Gastrocnemius medialis (tissue), 4 donors: ENCODE data around the gene LRRC27. TPM values are rescaled to one million over a fixed set of nuclear protein-coding genes. Genes with fewer than 3 reads are reported as not detected.

Source experiments
- ATAC-seq, 2 donors: fragments of 150-250 bp; one replicate each; pipeline ENCODE4 v1.9.1; 2016
- DNase-seq, 2 donors: peaks; one replicate each; pipeline ENCODE4 v3.0.0-alpha.2; 2019
- H3K27ac ChIP-seq, 4 donors: fragments of 200-600 bp; sonication (generic); 1 replicate in 1 of 4; 2 replicates in 3 of 4; pipeline ENCODE4 v1.5.1; 2016 to 2018; ENCODE audit warnings: mild to moderate bottlenecking in 2 of 4, moderate library complexity in 1 of 4
- H3K27me3 ChIP-seq, 3 donors: fragments of 200-600 bp; sonication (generic) in 2 of 3; 1 replicate in 1 of 3; 2 replicates in 2 of 3; pipeline versions ENCODE4 v1.5.1 to v1.6.0; 2016 to 2019; ENCODE audit warnings: mild to moderate bottlenecking in 1 of 3, moderate library complexity in 1 of 3
- H3K36me3 ChIP-seq, 2 donors: fragments of 200-600 bp; sonication (generic) in 1 of 2; one replicate each; pipeline ENCODE4 v1.5.1; 2017 to 2018
- H3K4me1 ChIP-seq, 2 donors: fragments of 200-600 bp; sonication (generic) in 1 of 2; one replicate each; pipeline ENCODE4 v1.5.1; 2016 to 2017; ENCODE audit warnings: mild to moderate bottlenecking in 2 of 2
- H3K4me3 ChIP-seq, 4 donors: fragments of 200-600 bp; sonication (generic) in 3 of 4; 1 replicate in 1 of 4; 2 replicates in 3 of 4; pipeline ENCODE4 v1.5.1; 2016 to 2019; ENCODE audit warnings: mild to moderate bottlenecking in 2 of 4
- H3K9me3 ChIP-seq, 3 donors: fragments of 200-600 bp; sonication (generic) in 2 of 3; 1 replicate in 1 of 3; 2 replicates in 2 of 3; pipeline ENCODE4 v1.5.1; 2016 to 2019
- POLR2A ChIP-seq, 2 donors: fragments of 450-650 bp; IDR thresholded peaks; one replicate each; pipeline ENCODE4 v1.6.1; 2017; ENCODE audit warnings: antibody characterized with exemption in 2 of 2, mild to moderate bottlenecking in 2 of 2, moderate library complexity in 2 of 2
- in situ Hi-C, 4 donors: fragments of 200-750 bp; cut with MboI; loops; one replicate each; pipeline versions ENCODE4 v1.15.0 to v1.8.0; 2017; ENCODE audit warnings: low sequenced_read_pairs in 4 of 4
- intact Hi-C: fragments of 100-400 bp; cut with DNase I; formaldehyde crosslinking; loops from one replicate; pipeline ENCODE4 v1.15.1; 2023; ENCODE audit warnings: low total_unique reads
- total RNA-seq, 4 donors: library from RNA; depleted of rRNA; stranded (reverse); fragments of >200 nt; gene quantifications; one replicate each; pipeline versions ENCODE4 v1.1.0 to v1.2.3, GENCODE V29; 2016
- TF ChIP-seq, protein P1 (sequence below), 5 experiments: fragments of 450-650 bp in 3 of 5; fragments of 200-600 bp in 2 of 5; sonication (generic) in 2 of 5; IDR thresholded peaks in 4 of 5; conservative IDR thresholded peaks in 1 of 5; 1 replicate in 4 of 5; 2 replicates in 1 of 5; pipeline ENCODE4 v1.5.1; 2016 to 2019; ENCODE audit warnings: antibody characterized with exemption in 5 of 5, mild to moderate bottlenecking in 3 of 5, moderate library complexity in 3 of 5

LRRC27 gene
- total RNA-seq, 4 donors from 2014 or later, result 1.0 to 7.0 (median 4.1) TPM

DNA sequence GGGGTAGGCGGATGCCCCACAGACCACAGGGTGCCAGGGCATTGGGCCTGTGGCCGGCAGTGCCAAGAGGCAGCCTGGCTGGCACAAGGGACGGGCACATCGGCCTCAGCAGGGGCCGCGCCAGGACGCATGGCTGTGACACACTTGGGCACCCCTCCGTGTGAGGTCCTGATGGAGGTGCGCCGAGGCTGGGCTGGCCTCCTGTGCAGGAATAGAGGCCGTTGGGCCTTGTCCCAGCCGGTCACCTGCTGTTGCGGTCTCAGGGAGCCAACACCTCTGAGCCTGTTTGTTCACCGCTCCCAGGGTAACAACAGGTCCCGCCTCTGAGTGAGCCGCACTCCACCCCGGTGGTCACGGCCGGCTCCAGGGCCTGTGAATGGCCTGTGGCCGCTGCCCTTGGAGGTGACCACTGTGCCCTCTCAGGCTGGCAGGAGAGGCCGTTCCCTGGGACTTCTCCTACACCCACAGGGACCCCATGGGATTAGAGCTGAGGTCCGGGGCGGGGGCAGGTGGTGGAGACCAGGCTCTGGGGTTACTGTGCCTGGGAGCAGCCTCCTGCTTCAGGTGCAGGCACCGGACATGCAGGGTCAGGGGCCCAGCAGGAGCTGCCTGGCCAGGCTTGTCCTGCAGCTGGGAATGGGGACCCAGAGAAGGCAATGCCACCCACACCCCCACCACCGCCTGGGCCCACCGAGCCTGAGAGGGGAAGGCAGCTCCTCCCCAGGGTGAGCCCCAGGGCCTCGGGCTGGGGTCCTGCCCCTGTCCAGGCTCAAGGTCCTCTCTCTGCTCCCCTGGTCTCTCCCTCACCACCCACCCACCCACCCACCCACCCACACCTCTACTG lies 77.1 kb downstream of the LRRC27 start:
- intact Hi-C loops, result no loop called here
- no peak for DNase-seq
- Histone ChIP-seq H3K4me3 (no peak overlapping the region), H3K27me3 (no peaks in the 10 kb centered on the region), H3K27ac (no peak overlapping the region), H3K36me3 (peaks cover 0 to 15% of the 10 kb centered on the region in 2 donors), H3K9me3 (no peaks in the 10 kb centered on the region), H3K4me1 (peaks cover 7 to 28% of the 10 kb centered on the region in 2 donors)
- TF ChIP-seq, protein P1, sequence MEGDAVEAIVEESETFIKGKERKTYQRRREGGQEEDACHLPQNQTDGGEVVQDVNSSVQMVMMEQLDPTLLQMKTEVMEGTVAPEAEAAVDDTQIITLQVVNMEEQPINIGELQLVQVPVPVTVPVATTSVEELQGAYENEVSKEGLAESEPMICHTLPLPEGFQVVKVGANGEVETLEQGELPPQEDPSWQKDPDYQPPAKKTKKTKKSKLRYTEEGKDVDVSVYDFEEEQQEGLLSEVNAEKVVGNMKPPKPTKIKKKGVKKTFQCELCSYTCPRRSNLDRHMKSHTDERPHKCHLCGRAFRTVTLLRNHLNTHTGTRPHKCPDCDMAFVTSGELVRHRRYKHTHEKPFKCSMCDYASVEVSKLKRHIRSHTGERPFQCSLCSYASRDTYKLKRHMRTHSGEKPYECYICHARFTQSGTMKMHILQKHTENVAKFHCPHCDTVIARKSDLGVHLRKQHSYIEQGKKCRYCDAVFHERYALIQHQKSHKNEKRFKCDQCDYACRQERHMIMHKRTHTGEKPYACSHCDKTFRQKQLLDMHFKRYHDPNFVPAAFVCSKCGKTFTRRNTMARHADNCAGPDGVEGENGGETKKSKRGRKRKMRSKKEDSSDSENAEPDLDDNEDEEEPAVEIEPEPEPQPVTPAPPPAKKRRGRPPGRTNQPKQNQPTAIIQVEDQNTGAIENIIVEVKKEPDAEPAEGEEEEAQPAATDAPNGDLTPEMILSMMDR (IDR thresholded peaks at IDR 0.05 in 4 of 5, conservative IDR thresholded peaks at IDR 0.05 in 1 of 5), result no peak
- no peak for TF ChIP-seq POLR2A (IDR thresholded peaks at IDR 0.05)
- in situ Hi-C loops, result no loop called here
- no peak for ATAC-seq

GRCh38 chr10:132409667-132410028 lies 77.7 kb downstream of the LRRC27 start:
- Histone ChIP-seq H3K4me1 (peaks cover 7 to 28% of the 10 kb centered on the region in 2 donors), H3K4me3 (no peak overlapping the region), H3K27ac (no peak overlapping the region), H3K27me3 (no peaks in the 10 kb centered on the region), H3K36me3 (peaks cover 0 to 15% of the 10 kb centered on the region in 2 donors), H3K9me3 (no peaks in the 10 kb centered on the region)
- DNase-seq (no peak), ATAC-seq (no peak)
- in situ Hi-C loops, result no loop called here
- TF ChIP-seq, protein P1 (IDR thresholded peaks at IDR 0.05 in 4 of 5, conservative IDR thresholded peaks at IDR 0.05 in 1 of 5), result no peak
- intact Hi-C loops, result no loop called here

GRCh38 chr10:132410056-132410778 lies 78.2 kb downstream of the LRRC27 start:
- DNase-seq, result no peak
- TF ChIP-seq, protein P1 (IDR thresholded peaks at IDR 0.05 in 4 of 5, conservative IDR thresholded peaks at IDR 0.05 in 1 of 5), result no peak
- TF ChIP-seq POLR2A (IDR thresholded peaks at IDR 0.05), result no peak
- H3K27ac ChIP-seq, result no peak overlapping the region
- no peak for ATAC-seq
- H3K36me3 ChIP-seq, result peaks cover 0 to 13% of the 10 kb centered on the region in 2 donors
- no peak overlapping the region for H3K4me3 ChIP-seq
- in situ Hi-C loops, result no loop called here
- no peaks in the 10 kb centered on the region for H3K9me3 ChIP-seq
- H3K27me3 ChIP-seq, result no peaks in the 10 kb centered on the region
- peaks cover 7 to 28% of the 10 kb centered on the region in 2 donors for H3K4me1 ChIP-seq
- intact Hi-C loops, result no loop called here

GRCh38 chr10:132410779-132411532 lies 79.0 kb downstream of the LRRC27 start:
- no peak for DNase-seq
- intact Hi-C loops, result no loop called here
- ATAC-seq, result no peak
- in situ Hi-C loops, result no loop called here
- Histone ChIP-seq H3K36me3 (peaks cover 0 to 5% of the 10 kb centered on the region in 2 donors), H3K27me3 (no peaks in the 10 kb centered on the region), H3K4me1 (peaks cover 7 to 28% of the 10 kb centered on the region in 2 donors), H3K27ac (peak overlapping the region in 3 of 4 donors; percentile 5 to 51 (median 20)), H3K9me3 (no peaks in the 10 kb centered on the region), H3K4me3 (no peak overlapping the region)
- TF ChIP-seq, protein P1 (IDR thresholded peaks at IDR 0.05 in 4 of 5, conservative IDR thresholded peaks at IDR 0.05 in 1 of 5), result no peak
- no peak for TF ChIP-seq POLR2A (IDR thresholded peaks at IDR 0.05)
